ENCODE measurements around the gene ZNF341. TPM values are rescaled to one million over a fixed set of nuclear protein-coding genes. Genes with fewer than 3 reads are reported as not detected.

ZNF341 gene
- polyA plus RNA-seq, 1 donor (not counting 4 experiments of a cell fraction or from before 2014, with no cell fraction given): 1.7 TPM

DNA sequence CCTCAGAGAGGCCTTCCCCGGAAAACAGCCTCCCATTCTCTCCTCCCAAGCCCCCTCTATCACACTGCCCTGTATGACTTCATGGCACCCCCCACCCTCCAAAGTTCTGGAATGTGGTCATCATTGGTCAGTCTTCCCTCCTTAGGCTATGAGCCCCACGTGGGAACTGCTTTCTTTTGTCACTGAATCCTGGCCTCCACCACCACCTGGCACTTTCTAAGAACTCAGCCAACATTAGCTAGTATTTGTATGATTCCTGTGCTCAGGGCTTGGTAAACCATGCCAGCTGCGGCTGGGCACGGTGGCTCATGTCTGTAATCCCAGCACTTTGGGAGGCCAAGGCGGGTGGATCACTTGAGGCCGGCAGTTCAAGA lies 37.2 kb upstream of the ZNF341 start:
- DNase-seq (ENCODE audit: low read depth, low spot score) (no peak), FAIRE-seq (no peak)
- Histone ChIP-seq H3K4me3 (ENCODE audit: control insufficient read depth in 2 of 3, extremely low read depth in 1 of 3, insufficient read depth in 2 of 3, low read depth in 1 of 3, low read length in 3 of 3) (no peak overlapping the region), H3K9me3 (ENCODE audit: control insufficient read depth, low read depth, low read length) (no peaks in the 10 kb centered on the region), H3K4me2 (ENCODE audit: control insufficient read depth, extremely low read depth, insufficient read depth, low read depth, low read length) (no peak overlapping the region), H3K36me3 (ENCODE audit: control insufficient read depth in 2 of 2, extremely low read depth in 1 of 2, insufficient read depth in 2 of 2, low read length in 2 of 2) (no peaks in the 10 kb centered on the region), H4K20me1 (ENCODE audit: control insufficient read depth, extremely low read depth, insufficient read depth, low read length) (no peaks in the 10 kb centered on the region), H3K79me2 (ENCODE audit: control insufficient read depth, insufficient read depth, low read length) (no peaks in the 10 kb centered on the region), H3K9me1 (ENCODE audit: control insufficient read depth, extremely low read depth, insufficient read depth, low read length) (no peaks in the 10 kb centered on the region), H2AFZ (ENCODE audit: control insufficient read depth, low read length) (no peak overlapping the region), H3K4me1 (ENCODE audit: control insufficient read depth, extremely low read depth, insufficient read depth, low read length) (no peaks in the 10 kb centered on the region), H3K9ac (ENCODE audit: control insufficient read depth, extremely low read depth, insufficient read depth, low read length) (no peak overlapping the region), H3K27me3 (ENCODE audit: control insufficient read depth, extremely low read depth, insufficient read depth, low read length) (no peaks in the 10 kb centered on the region), H3K27ac (ENCODE audit: control insufficient read depth, insufficient read depth, low read length) (no peak overlapping the region)
- dilution Hi-C loops (cut with MboI; ENCODE audit: extremely low pct_ligation_motif_present, low sequenced_read_pairs): no loop called here
- TF ChIP-seq EZH2 (IDR thresholded peaks at IDR 0.05; ENCODE audit: low read length): no peak
- TF ChIP-seq, protein P1, sequence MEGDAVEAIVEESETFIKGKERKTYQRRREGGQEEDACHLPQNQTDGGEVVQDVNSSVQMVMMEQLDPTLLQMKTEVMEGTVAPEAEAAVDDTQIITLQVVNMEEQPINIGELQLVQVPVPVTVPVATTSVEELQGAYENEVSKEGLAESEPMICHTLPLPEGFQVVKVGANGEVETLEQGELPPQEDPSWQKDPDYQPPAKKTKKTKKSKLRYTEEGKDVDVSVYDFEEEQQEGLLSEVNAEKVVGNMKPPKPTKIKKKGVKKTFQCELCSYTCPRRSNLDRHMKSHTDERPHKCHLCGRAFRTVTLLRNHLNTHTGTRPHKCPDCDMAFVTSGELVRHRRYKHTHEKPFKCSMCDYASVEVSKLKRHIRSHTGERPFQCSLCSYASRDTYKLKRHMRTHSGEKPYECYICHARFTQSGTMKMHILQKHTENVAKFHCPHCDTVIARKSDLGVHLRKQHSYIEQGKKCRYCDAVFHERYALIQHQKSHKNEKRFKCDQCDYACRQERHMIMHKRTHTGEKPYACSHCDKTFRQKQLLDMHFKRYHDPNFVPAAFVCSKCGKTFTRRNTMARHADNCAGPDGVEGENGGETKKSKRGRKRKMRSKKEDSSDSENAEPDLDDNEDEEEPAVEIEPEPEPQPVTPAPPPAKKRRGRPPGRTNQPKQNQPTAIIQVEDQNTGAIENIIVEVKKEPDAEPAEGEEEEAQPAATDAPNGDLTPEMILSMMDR (optimal IDR thresholded peaks at IDR 0.05 in 1 of 3, IDR thresholded peaks at IDR 0.05 in 1 of 3, conservative IDR thresholded peaks at IDR 0.05 in 1 of 3; ENCODE audit: extremely low read depth in 1 of 3, insufficient read depth in 2 of 3, low read length in 3 of 3): no peak

DNA sequence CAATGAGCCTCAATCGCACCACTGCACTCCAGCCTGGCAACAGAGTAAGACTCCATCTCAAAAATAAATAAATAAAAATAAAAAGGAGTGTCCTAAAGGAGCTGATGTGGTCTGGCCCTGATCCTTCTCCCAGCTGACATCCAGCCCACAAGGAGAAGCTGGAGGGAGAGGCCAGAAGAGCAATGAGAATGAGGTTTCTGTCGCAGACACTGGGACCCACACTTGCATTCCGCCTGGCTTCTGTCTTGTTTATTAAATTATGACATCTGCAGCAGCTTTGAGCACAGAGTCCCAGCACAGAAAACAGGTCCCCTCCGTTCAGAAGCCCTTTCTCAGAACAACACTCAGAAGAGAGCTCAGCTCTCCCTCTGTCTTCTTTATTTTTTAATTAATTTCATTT lies 35.3 kb upstream of the ZNF341 start:
- Histone ChIP-seq H3K27ac (ENCODE audit: control insufficient read depth, insufficient read depth, low read length) (no peak overlapping the region), H3K4me2 (ENCODE audit: control insufficient read depth, extremely low read depth, insufficient read depth, low read depth, low read length) (no peak overlapping the region), H3K9me3 (ENCODE audit: control insufficient read depth, low read depth, low read length) (no peaks in the 10 kb centered on the region), H3K9me1 (ENCODE audit: control insufficient read depth, extremely low read depth, insufficient read depth, low read length) (no peaks in the 10 kb centered on the region), H3K4me1 (ENCODE audit: control insufficient read depth, extremely low read depth, insufficient read depth, low read length) (no peaks in the 10 kb centered on the region), H4K20me1 (ENCODE audit: control insufficient read depth, extremely low read depth, insufficient read depth, low read length) (no peaks in the 10 kb centered on the region), H3K4me3 (ENCODE audit: control insufficient read depth in 2 of 3, extremely low read depth in 1 of 3, insufficient read depth in 2 of 3, low read depth in 1 of 3, low read length in 3 of 3) (no peak overlapping the region), H3K9ac (ENCODE audit: control insufficient read depth, extremely low read depth, insufficient read depth, low read length) (no peak overlapping the region), H3K36me3 (ENCODE audit: control insufficient read depth in 2 of 2, extremely low read depth in 1 of 2, insufficient read depth in 2 of 2, low read length in 2 of 2) (no peaks in the 10 kb centered on the region), H3K79me2 (ENCODE audit: control insufficient read depth, insufficient read depth, low read length) (no peaks in the 10 kb centered on the region), H3K27me3 (ENCODE audit: control insufficient read depth, extremely low read depth, insufficient read depth, low read length) (no peaks in the 10 kb centered on the region), H2AFZ (ENCODE audit: control insufficient read depth, low read length) (no peak overlapping the region)
- DNase-seq (ENCODE audit: low read depth, low spot score): no peak
- TF ChIP-seq, protein P1 (optimal IDR thresholded peaks at IDR 0.05 in 1 of 3, IDR thresholded peaks at IDR 0.05 in 1 of 3, conservative IDR thresholded peaks at IDR 0.05 in 1 of 3; ENCODE audit: extremely low read depth in 1 of 3, insufficient read depth in 2 of 3, low read length in 3 of 3): no peak
- TF ChIP-seq EZH2 (IDR thresholded peaks at IDR 0.05; ENCODE audit: low read length): no peak
- dilution Hi-C loops (cut with MboI; ENCODE audit: extremely low pct_ligation_motif_present, low sequenced_read_pairs): no loop called here
- no peak for FAIRE-seq

Measured in keratinocyte (primary cell).